Mammary epithelial cell (primary cell): ENCODE measurements around the gene SIAE.

Experiments
- EZH2 ChIP-seq: IDR thresholded peaks from 2 replicates; pipeline ENCODE4 v1.6.1; 2012; ENCODE audit warnings: low read length, inconsistent platforms, borderline replicate concordance
- TF ChIP-seq, protein P1 (sequence below), 2 donors: IDR thresholded peaks in 1 of 2; conservative IDR thresholded peaks in 1 of 2; 2 replicates each; pipeline ENCODE4 v1.5.1; 2011 to 2012; ENCODE audit warnings: inconsistent platforms in 2 of 2, low read length in 2 of 2, mild to moderate bottlenecking in 2 of 2, control low read depth in 1 of 2, low read depth in 1 of 2; ENCODE audit not compliant: insufficient read depth in 1 of 2; ENCODE audit errors: extremely low read depth in 1 of 2

DNA sequence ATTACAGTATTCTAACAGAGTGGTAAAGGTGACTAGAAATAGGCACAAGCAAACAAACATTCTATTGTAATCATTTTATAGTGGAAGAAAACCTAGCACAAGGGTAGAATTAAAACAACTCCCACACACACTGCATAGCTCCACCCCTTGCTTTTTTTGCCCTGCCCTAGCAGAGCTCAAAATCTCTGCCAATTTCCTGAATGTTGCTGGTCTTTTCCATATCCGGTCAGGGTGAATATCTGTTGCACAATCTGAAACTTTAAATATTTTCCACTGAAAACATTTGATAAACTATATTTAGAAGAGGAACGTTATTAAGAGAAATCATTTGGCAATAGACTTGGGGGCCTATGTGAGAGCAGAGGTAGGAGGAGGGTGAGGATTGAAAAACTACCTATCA, 2.8 kb upstream of the SIAE start:
- TF ChIP-seq, protein P1, sequence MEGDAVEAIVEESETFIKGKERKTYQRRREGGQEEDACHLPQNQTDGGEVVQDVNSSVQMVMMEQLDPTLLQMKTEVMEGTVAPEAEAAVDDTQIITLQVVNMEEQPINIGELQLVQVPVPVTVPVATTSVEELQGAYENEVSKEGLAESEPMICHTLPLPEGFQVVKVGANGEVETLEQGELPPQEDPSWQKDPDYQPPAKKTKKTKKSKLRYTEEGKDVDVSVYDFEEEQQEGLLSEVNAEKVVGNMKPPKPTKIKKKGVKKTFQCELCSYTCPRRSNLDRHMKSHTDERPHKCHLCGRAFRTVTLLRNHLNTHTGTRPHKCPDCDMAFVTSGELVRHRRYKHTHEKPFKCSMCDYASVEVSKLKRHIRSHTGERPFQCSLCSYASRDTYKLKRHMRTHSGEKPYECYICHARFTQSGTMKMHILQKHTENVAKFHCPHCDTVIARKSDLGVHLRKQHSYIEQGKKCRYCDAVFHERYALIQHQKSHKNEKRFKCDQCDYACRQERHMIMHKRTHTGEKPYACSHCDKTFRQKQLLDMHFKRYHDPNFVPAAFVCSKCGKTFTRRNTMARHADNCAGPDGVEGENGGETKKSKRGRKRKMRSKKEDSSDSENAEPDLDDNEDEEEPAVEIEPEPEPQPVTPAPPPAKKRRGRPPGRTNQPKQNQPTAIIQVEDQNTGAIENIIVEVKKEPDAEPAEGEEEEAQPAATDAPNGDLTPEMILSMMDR (conservative IDR thresholded peaks at IDR 0.05 in 1 of 2, IDR thresholded peaks at IDR 0.05 in 1 of 2; ENCODE audit: extremely low read depth in 1 of 2, insufficient read depth in 1 of 2, low read depth in 1 of 2, low read length in 2 of 2), result no peak
- no peak for TF ChIP-seq EZH2
